ENCODE data around the gene GMPR.

DNA sequence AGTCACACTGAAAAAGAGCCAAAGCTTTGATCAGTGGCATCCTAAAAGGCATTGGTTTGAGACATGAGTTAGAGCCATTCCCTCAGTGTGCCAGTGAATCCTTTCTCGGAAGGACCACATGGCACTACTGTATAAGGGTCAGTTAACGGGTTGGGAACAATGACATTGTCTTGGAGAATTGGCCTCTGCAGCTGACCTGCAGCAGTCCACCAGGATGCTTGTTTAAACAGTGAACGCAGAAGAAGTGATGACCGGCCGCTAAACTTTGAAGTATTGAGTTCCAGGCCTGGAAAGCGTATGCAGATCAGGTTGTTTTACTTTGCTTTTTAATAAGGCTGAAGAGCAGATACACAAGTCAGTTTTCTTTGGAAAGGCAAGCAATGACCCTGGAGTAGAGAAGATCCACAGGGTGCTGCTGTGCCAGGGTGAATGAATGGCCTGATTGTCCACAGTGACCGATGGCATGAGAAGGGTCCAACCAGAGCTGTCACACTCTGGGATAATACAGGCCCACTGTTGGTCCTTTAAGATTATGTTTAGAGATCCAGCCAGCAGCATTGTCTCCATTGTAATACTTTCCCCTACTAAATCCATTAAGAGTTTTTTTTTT is 57.8 kb downstream of the GMPR start:
- TF ChIP-seq, protein P1, sequence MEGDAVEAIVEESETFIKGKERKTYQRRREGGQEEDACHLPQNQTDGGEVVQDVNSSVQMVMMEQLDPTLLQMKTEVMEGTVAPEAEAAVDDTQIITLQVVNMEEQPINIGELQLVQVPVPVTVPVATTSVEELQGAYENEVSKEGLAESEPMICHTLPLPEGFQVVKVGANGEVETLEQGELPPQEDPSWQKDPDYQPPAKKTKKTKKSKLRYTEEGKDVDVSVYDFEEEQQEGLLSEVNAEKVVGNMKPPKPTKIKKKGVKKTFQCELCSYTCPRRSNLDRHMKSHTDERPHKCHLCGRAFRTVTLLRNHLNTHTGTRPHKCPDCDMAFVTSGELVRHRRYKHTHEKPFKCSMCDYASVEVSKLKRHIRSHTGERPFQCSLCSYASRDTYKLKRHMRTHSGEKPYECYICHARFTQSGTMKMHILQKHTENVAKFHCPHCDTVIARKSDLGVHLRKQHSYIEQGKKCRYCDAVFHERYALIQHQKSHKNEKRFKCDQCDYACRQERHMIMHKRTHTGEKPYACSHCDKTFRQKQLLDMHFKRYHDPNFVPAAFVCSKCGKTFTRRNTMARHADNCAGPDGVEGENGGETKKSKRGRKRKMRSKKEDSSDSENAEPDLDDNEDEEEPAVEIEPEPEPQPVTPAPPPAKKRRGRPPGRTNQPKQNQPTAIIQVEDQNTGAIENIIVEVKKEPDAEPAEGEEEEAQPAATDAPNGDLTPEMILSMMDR (IDR thresholded peaks at IDR 0.05): no peak
- TF ChIP-seq EP300 (IDR thresholded peaks at IDR 0.05) (no peak), POLR2A (IDR thresholded peaks at IDR 0.05) (no peak)
